Immature natural killer cell (primary cell): ENCODE measurements around the gene FBXO4. TPM values are rescaled to one million over a fixed set of nuclear protein-coding genes. Genes with fewer than 3 reads are reported as not detected.

ENCODE experiments used
- DNase-seq, 3 donors: peaks; one replicate each; pipeline ENCODE4 v3.0.0; 2022; ENCODE audit warnings: mixed read lengths in 1 of 3
- H3K27ac Mint-ChIP-seq, 6 donors: one replicate each; pipeline ENCODE4 v1.8.0; 2020; ENCODE audit warnings: mixed read lengths in 6 of 6, mild to moderate bottlenecking in 5 of 6, inconsistent platforms in 4 of 6, moderate library complexity in 3 of 6
- H3K27me3 Mint-ChIP-seq, 3 donors: one replicate each; pipeline ENCODE4 v1.8.0; 2020 to 2021; ENCODE audit warnings: low read depth in 3 of 3, mild to moderate bottlenecking in 3 of 3, mixed read lengths in 3 of 3, moderate library complexity in 3 of 3, inconsistent platforms in 1 of 3
- H3K36me3 Mint-ChIP-seq, 3 donors: one replicate each; pipeline ENCODE4 v1.8.0; 2020; ENCODE audit warnings: mixed read lengths in 3 of 3, inconsistent platforms in 2 of 3, mild to moderate bottlenecking in 2 of 3
- H3K4me1 Mint-ChIP-seq, 2 donors: one replicate each; pipeline ENCODE4 v1.8.0; 2020; ENCODE audit warnings: inconsistent platforms in 2 of 2, mild to moderate bottlenecking in 2 of 2, mixed read lengths in 2 of 2, moderate library complexity in 1 of 2
- H3K4me3 Mint-ChIP-seq, 5 donors: one replicate each; pipeline ENCODE4 v1.8.0; 2020; ENCODE audit warnings: mild to moderate bottlenecking in 5 of 5, mixed read lengths in 5 of 5, inconsistent platforms in 3 of 5, moderate library complexity in 3 of 5
- H3K9me3 Mint-ChIP-seq, 6 donors: one replicate each; pipeline ENCODE4 v1.8.0; 2020; ENCODE audit warnings: mild to moderate bottlenecking in 6 of 6, mixed read lengths in 6 of 6, inconsistent platforms in 4 of 6, moderate library complexity in 3 of 6
- polyA plus RNA-seq, 3 donors: library from polyadenylated mRNA; unstranded; fragments of 300-500 nt; fragmentation: Illumina TruSeq; gene quantifications; one replicate each; pipeline ENCODE4 v1.2.3, GENCODE V29; 2021

FBXO4 gene
- polyA plus RNA-seq, 3 donors from 2014 or later: 17.6 to 21.2 (median 19.3) TPM

- peak overlapping the region; percentile 92 to 99 (median 98) for H3K27ac Mint-ChIP-seq
- H3K4me1 Mint-ChIP-seq: peaks cover 28 to 44% of the 10 kb centered on the region in 2 donors
- peaks cover 9 to 20% (median 15%) of the 10 kb centered on the region in 3 donors for H3K27me3 Mint-ChIP-seq
- H3K9me3 Mint-ChIP-seq: peaks cover 0 to 1% (median 0%) of the 10 kb centered on the region in 6 donors
- DNase-seq: no peak
- H3K36me3 Mint-ChIP-seq: peaks cover 4 to 15% (median 13%) of the 10 kb centered on the region in 3 donors
- H3K4me3 Mint-ChIP-seq: peak overlapping the region; percentile 91 to 96 (median 94)
Observed at GRCh38 chr5:41903382-41903891, 21.6 kb upstream of the FBXO4 start.

GRCh38 chr5:41903892-41904799 lies 20.9 kb upstream of the FBXO4 start, which contains the start of gene RIMOC1:
Gene RIMOC1 (plus strand): TSS chr5:41904344. CDS start chr5:41904368, 24 bp downstream.
- DNase-seq: peak; percentile 97 to 99 (median 98)
- Mint-ChIP-seq H3K27me3 (peaks cover 9 to 20% (median 15%) of the 10 kb centered on the region in 3 donors), H3K9me3 (peaks cover 0 to 1% (median 0%) of the 10 kb centered on the region in 6 donors), H3K4me1 (peaks cover 28 to 44% of the 10 kb centered on the region in 2 donors), H3K27ac (peak within 1 kb of the TSS; percentile 92 to 99 (median 98)), H3K4me3 (peak within 1 kb of the TSS; percentile 91 to 96 (median 94)), H3K36me3 (peaks cover 4 to 20% (median 16%) of the 10 kb centered on the region in 3 donors)

GRCh38 chr5:41906151-41906550 lies 18.9 kb upstream of the FBXO4 start:
- DNase-seq: no peak
- H3K27me3 Mint-ChIP-seq: peaks cover 9 to 15% (median 15%) of the 10 kb centered on the region in 3 donors
- peaks cover 0 to 1% (median 0%) of the 10 kb centered on the region in 6 donors for H3K9me3 Mint-ChIP-seq
- peaks cover 8 to 30% (median 26%) of the 10 kb centered on the region in 3 donors for H3K36me3 Mint-ChIP-seq
- H3K27ac Mint-ChIP-seq: peak overlapping the region in 5 of 6 donors; percentile 11 to 51 (median 34)
- peaks cover 28 to 49% of the 10 kb centered on the region in 2 donors for H3K4me1 Mint-ChIP-seq
- no peak overlapping the region for H3K4me3 Mint-ChIP-seq

- peaks cover 9 to 15% (median 12%) of the 10 kb centered on the region in 3 donors for H3K27me3 Mint-ChIP-seq
- peaks cover 0 to 1% (median 0%) of the 10 kb centered on the region in 6 donors for H3K9me3 Mint-ChIP-seq
- DNase-seq: no peak
- no peak overlapping the region for H3K27ac Mint-ChIP-seq
- H3K4me3 Mint-ChIP-seq: no peak overlapping the region
- H3K36me3 Mint-ChIP-seq: peaks cover 17 to 50% (median 37%) of the 10 kb centered on the region in 3 donors
- peaks cover 25 to 44% of the 10 kb centered on the region in 2 donors for H3K4me1 Mint-ChIP-seq
Observed at GRCh38 chr5:41908374-41909079, 16.6 kb upstream of the FBXO4 start.

- DNase-seq: no peak
- Mint-ChIP-seq H3K27me3 (no peaks in the 10 kb centered on the region), H3K4me1 (peaks cover 0 to 5% of the 10 kb centered on the region in 2 donors), H3K9me3 (no peaks in the 10 kb centered on the region), H3K27ac (peak overlapping the region in 1 of 6 donors; percentile 13), H3K36me3 (peaks cover 32 to 50% (median 35%) of the 10 kb centered on the region in 3 donors), H3K4me3 (no peak overlapping the region)
Observed at GRCh38 chr5:41918105-41918504, 7.0 kb upstream of the FBXO4 start.

- H3K4me1 Mint-ChIP-seq: peaks cover 14 to 23% of the 10 kb centered on the region in 2 donors
- peaks cover 25 to 26% (median 26%) of the 10 kb centered on the region in 3 donors for H3K36me3 Mint-ChIP-seq
- no peak overlapping the region for H3K4me3 Mint-ChIP-seq
- H3K9me3 Mint-ChIP-seq: no peaks in the 10 kb centered on the region
- no peak for DNase-seq
- H3K27me3 Mint-ChIP-seq: peaks cover 3 to 9% (median 8%) of the 10 kb centered on the region in 3 donors
- peak overlapping the region in 4 of 6 donors; percentile 35 to 63 (median 49) for H3K27ac Mint-ChIP-seq
Observed at GRCh38 chr5:41921166-41921565, 3.9 kb upstream of the FBXO4 start.

- Mint-ChIP-seq H3K27ac (peak overlapping the region in 3 of 6 donors; percentile 15 to 53 (median 51)), H3K27me3 (peaks cover 3 to 10% (median 8%) of the 10 kb centered on the region in 3 donors), H3K36me3 (peaks cover 24 to 26% (median 25%) of the 10 kb centered on the region in 3 donors)
Observed at GRCh38 chr5:41921874-41922273, 3.2 kb upstream of the FBXO4 start.

GRCh38 chr5:41924526-41924871 lies 582 bp upstream of the FBXO4 start:
- H3K4me1 Mint-ChIP-seq: peaks cover 23 to 29% of the 10 kb centered on the region in 2 donors
- peaks cover 3 to 11% (median 8%) of the 10 kb centered on the region in 3 donors for H3K27me3 Mint-ChIP-seq
- peaks cover 8 to 14% (median 9%) of the 10 kb centered on the region in 3 donors for H3K36me3 Mint-ChIP-seq
- DNase-seq: no peak
- peak overlapping the region; percentile 78 to 90 (median 84) for H3K4me3 Mint-ChIP-seq
- H3K9me3 Mint-ChIP-seq: no peaks in the 10 kb centered on the region
- peak overlapping the region; percentile 90 to 98 (median 96) for H3K27ac Mint-ChIP-seq

More at GRCh38 chr5:41921874-41922273, 3.2 kb upstream of the FBXO4 start:
- Mint-ChIP-seq H3K4me3 (no peak overlapping the region), H3K9me3 (no peaks in the 10 kb centered on the region), H3K4me1 (peaks cover 20 to 30% of the 10 kb centered on the region in 2 donors)
- DNase-seq: no peak

GRCh38 chr5:41925555-41925951 lies 472 bp downstream of the FBXO4 start:
- Mint-ChIP-seq H3K9me3 (no peaks in the 10 kb centered on the region), H3K27me3 (peaks cover 3 to 11% (median 8%) of the 10 kb centered on the region in 3 donors), H3K27ac (peak overlapping the region; percentile 88 to 98 (median 96)), H3K4me1 (peaks cover 23 to 29% of the 10 kb centered on the region in 2 donors), H3K36me3 (peaks cover 7 to 17% (median 16%) of the 10 kb centered on the region in 3 donors), H3K4me3 (peak overlapping the region; percentile 78 to 90 (median 84))
- DNase-seq: no peak

- no peak overlapping the region for H3K27ac Mint-ChIP-seq
- no peaks in the 10 kb centered on the region for H3K9me3 Mint-ChIP-seq
- H3K27me3 Mint-ChIP-seq: peaks cover 3 to 11% (median 9%) of the 10 kb centered on the region in 3 donors
- no peak overlapping the region for H3K4me3 Mint-ChIP-seq
- DNase-seq: no peak
- H3K36me3 Mint-ChIP-seq: peaks cover 9 to 28% (median 26%) of the 10 kb centered on the region in 3 donors
- peaks cover 23 to 29% of the 10 kb centered on the region in 2 donors for H3K4me1 Mint-ChIP-seq
Observed at GRCh38 chr5:41927604-41928003, 2.5 kb downstream of the FBXO4 start.

GRCh38 chr5:41929035-41929434 lies 4.0 kb downstream of the FBXO4 start:
- no peak overlapping the region for H3K4me3 Mint-ChIP-seq
- no peak overlapping the region for H3K27ac Mint-ChIP-seq
- no peak for DNase-seq

GRCh38 chr5:41932770-41933169 lies 7.7 kb downstream of the FBXO4 start:
- peaks cover 20 to 53% (median 42%) of the 10 kb centered on the region in 3 donors for H3K36me3 Mint-ChIP-seq
- peaks cover 0 to 2% (median 0%) of the 10 kb centered on the region in 3 donors for H3K27me3 Mint-ChIP-seq
- DNase-seq: no peak
- no peak overlapping the region for H3K27ac Mint-ChIP-seq
- no peaks in the 10 kb centered on the region for H3K4me1 Mint-ChIP-seq
- H3K9me3 Mint-ChIP-seq: no peaks in the 10 kb centered on the region
- H3K4me3 Mint-ChIP-seq: no peak overlapping the region

More at GRCh38 chr5:41929035-41929434, 4.0 kb downstream of the FBXO4 start:
- peaks cover 14 to 35% (median 33%) of the 10 kb centered on the region in 3 donors for H3K36me3 Mint-ChIP-seq
- peaks cover 21 to 29% of the 10 kb centered on the region in 2 donors for H3K4me1 Mint-ChIP-seq
- H3K27me3 Mint-ChIP-seq: peaks cover 3 to 11% (median 9%) of the 10 kb centered on the region in 3 donors
- H3K9me3 Mint-ChIP-seq: no peaks in the 10 kb centered on the region

- peaks cover 0 to 2% (median 0%) of the 10 kb centered on the region in 3 donors for H3K27me3 Mint-ChIP-seq
- peaks cover 0 to 1% of the 10 kb centered on the region in 2 donors for H3K4me1 Mint-ChIP-seq
- H3K4me3 Mint-ChIP-seq: no peak overlapping the region
- no peak for DNase-seq
- H3K27ac Mint-ChIP-seq: no peak overlapping the region
- H3K36me3 Mint-ChIP-seq: peaks cover 17 to 51% (median 40%) of the 10 kb centered on the region in 3 donors
- H3K9me3 Mint-ChIP-seq: no peaks in the 10 kb centered on the region
Observed at GRCh38 chr5:41935544-41935943, 10.5 kb downstream of the FBXO4 start.
